RPMI7951 (cell line): Measurements from ENCODE around the gene MEIKIN. TPM values are rescaled to one million over a fixed set of nuclear protein-coding genes. Genes with fewer than 3 reads are reported as not detected.
"Not testable (repeated sequence)": the region's sequence is repeated elsewhere in the genome, so short reads cannot be mapped to it uniquely, and the experiment has no call there.

Experiments used
- DNase-seq: peaks from one replicate; pipeline ENCODE4 v3.0.0-alpha.2; 2012; ENCODE audit warnings: low read depth
- total RNA-seq: library from RNA; depleted of rRNA; stranded (reverse); fragments of >200 nt; shearing (Covaris generic); gene quantifications from 2 replicates; pipeline ENCODE4 v1.2.3, GENCODE V29; 2014

Gene MEIKIN
- total RNA-seq, 1 experiment from 2014 or later: not detected

DNA sequence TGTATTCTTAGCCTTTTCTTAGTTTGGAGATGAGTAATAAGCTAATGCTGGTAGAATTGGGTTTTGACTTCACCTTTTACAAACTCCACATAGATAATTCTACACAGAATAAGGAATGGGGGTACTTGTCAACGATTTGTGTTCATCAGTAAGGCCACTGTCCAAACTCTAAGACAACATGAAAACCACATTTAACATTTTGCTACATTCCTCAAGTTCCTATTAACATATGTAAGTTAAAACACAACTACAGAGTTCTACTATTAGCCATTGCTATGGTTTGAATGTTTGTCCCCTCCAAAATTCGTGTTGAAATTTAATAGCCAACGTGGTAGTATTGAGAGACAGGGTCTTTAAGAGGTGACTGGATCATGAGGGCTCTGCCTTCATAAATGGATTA lies 31.9 kb downstream of the MEIKIN start:
- no peak for DNase-seq

- no peak for DNase-seq
Observed at GRCh38 chr5:131906668-131907067, 38.8 kb downstream of the MEIKIN start.

DNA sequence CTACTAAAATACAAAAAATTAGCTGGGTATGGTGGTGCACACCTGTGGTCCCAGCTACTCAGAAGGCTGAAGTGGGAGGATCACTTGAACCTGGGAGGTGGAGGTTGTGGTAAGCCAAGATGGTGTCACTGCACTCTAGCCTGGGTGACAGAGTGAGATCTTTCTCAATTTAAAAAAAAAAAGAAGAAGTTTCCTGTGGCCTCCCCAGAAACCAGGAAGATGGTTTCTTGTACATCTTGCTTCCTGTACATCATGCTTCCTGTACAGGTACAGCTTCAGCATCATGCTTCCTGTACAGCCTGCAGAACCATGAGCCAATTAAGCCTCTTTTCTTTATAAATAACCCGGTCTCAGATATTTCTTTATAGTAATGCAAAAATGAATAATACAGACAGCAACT lies 43.2 kb downstream of the MEIKIN start:
- not testable (repeated sequence) for DNase-seq

DNA sequence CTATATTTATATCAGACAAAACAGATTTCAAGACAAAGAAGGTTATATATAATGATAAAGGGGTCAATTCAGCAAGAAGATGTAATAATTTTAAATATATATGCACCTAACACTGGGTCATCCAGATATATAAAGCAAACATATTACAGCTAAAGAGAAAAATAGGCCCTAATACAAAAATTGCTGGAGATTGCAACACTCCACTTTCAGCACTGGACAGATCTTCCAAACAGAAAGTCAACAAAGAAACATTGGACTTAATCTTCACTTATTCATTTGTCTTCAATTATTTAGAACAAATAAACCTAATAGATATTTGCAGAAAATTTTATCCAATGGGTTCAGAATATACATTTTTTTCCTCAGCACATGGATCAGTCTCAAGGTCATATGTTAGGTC lies 45.8 kb downstream of the MEIKIN start:
- DNase-seq: no peak

DNA sequence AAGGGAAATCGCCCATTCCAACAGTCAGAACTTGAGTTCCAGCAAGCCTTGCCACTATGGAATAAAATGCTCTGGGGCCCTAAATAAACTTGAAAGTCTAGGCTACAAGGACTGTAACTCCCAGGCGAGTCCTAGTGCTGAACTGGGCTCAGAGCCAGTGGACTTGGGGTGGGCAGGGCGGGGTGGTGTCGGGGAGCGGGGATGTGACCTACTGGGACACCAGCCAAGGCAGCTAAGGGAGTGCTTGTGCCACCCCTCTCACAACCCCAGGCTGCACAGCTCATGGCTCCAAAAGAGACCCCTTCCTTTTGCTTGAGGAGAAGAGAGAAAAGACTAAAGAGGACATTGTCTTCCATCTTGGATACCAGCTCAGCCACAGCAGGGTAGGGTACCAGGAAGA lies 61.5 kb downstream of the MEIKIN start:
- DNase-seq: no peak

GRCh38 chr5:131879705-131880104 lies 65.8 kb downstream of the MEIKIN start:
- no peak for DNase-seq

DNA sequence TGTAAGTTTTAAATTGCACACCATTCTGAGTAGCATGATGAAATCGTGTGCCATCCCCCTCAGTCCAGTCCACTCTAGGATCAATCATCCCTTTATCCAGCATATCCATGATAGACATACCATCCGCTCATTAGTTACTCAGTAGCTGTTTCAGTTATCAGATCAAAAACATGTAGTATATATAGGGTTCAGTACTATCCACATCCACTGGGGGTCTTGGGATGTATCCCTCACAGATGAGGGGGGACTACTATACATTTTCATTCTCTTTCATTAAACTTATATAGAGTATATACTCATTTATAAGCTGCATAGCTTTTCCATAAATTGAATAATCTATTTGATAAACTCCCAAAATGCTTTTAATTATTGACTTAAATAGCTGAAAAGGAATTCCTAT lies 67.6 kb downstream of the MEIKIN start:
- DNase-seq: no peak

DNA sequence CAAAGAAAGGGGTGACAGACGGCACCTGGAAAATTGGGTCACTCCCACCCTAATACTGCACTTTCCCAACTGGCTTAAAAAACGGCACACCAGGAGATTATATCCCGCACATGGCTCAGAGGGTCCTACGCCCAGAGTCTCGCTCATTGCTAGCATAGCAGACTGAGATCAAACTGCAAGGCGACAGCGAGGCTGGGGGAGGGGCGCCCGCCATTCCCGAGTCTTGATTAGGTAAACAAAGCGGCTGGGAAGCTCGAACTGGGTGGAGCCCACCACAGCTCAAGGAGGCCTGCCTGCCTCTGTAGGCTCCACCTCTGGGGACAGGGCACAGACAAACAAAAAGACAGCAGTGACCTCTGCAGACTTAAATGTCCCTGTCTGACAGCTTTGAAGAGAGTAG lies 74.2 kb downstream of the MEIKIN start:
- DNase-seq: not testable (repeated sequence)

- no peak for DNase-seq
Observed at GRCh38 chr5:131867524-131867923, 77.9 kb downstream of the MEIKIN start.

- DNase-seq: no peak
Observed at GRCh38 chr5:131863700-131864099, 81.8 kb downstream of the MEIKIN start.

DNA sequence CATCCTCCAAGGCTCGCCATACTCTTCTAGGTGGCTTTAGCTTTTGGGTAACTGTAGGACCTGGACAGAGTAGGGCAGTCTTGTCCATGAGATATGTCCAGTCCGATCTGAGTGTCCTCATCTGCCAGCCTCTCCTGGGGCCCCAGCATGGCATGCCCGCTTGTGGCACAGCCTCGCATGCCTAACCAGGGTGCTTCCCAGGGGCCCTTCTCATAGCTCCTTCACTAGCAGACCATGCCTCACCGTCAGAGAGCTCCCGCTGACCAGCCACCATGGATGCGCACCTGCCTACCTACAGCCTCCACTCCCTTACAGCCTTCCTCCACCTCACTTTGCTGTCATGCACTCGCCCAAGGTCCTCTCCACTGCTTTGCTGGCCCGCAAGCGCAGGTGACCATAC lies 88.1 kb downstream of the MEIKIN start:
- DNase-seq: no peak

DNA sequence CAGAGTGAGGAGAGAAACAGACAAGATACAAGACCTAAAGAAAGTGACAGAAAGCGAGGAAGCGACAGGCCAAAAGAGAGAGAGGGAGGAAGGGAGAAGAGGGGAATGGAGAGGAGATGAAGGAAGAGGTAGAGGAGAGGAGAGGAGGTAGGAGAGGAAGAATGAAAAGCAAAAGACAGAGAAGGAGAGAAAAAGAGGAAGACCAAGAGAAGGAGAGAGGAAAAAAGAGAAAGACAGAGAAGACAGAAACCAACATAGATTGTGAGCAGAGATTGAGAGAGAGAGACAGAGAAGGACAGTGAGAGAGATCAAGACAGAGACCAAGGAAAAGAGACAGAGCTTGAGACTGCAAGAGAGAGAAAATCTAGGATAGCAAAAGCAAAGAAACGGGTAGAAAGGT lies 90.0 kb downstream of the MEIKIN start:
- DNase-seq: no peak

GRCh38 chr5:131854134-131854533 lies 91.3 kb downstream of the MEIKIN start:
- peak; percentile 8 for DNase-seq

- no peak for DNase-seq
Observed at GRCh38 chr5:131848662-131849061, 96.8 kb downstream of the MEIKIN start.

DNA sequence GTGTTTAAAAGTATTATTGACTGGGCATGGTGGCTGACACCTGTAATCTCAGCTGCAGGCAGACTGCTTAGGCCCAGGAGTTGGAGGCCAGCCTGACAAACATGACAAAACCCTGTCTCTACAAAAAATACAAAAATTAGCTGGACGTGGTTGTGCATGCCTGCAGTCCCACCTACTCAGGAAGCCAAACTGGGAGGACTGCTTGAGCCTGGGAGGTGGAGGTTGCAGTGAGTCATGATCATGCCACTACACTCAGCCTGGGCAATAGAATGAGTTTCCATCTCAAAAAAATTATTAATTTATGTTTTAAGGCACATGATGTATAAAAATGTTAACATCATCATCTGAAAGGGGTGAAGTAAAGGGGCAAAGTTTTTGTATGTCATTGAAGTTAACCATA lies 98.9 kb downstream of the MEIKIN start:
- no peak for DNase-seq

DNA sequence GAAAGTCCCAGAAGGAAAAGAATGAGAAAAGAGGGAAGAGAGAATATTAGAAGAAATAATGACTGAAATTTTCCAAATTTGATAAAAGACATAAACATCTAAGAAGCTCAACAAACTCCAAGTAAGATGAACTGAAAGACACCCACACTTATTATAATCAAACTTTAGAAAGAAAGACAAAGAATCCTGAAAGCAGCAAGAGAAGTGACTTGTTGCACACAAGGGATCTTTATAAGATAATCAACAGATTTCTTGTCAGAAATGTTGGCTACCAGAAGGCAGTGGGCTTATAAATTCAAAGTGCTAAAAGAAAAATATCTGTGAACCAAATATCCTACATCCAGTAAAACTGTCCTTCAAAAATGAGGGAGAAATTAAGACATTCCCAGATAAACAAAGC lies 99.6 kb downstream of the MEIKIN start:
- no peak for DNase-seq

GRCh38 chr5:131842971-131843370 lies 102.5 kb downstream of the MEIKIN start:
- DNase-seq: not testable (repeated sequence)

DNA sequence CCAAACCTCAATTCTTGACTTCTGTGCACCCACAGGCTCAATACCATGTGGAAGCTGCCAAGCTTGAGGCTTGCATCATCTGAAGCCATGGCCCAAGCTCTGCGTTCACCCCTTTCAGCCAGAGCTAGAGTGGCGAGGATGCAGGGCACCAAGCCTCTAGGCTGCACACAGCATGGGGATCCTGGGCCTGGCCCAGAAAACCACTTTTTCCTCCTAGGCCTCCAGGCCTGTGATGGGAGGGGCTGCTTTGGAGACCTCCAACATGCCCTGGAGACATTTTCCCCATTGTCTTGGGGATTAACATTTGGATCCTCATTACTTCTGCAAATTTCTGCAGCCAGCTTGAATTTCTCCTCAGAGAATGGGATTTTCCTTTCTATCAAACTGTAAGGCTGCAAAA lies 112.8 kb downstream of the MEIKIN start:
- DNase-seq: not testable (repeated sequence)

DNA sequence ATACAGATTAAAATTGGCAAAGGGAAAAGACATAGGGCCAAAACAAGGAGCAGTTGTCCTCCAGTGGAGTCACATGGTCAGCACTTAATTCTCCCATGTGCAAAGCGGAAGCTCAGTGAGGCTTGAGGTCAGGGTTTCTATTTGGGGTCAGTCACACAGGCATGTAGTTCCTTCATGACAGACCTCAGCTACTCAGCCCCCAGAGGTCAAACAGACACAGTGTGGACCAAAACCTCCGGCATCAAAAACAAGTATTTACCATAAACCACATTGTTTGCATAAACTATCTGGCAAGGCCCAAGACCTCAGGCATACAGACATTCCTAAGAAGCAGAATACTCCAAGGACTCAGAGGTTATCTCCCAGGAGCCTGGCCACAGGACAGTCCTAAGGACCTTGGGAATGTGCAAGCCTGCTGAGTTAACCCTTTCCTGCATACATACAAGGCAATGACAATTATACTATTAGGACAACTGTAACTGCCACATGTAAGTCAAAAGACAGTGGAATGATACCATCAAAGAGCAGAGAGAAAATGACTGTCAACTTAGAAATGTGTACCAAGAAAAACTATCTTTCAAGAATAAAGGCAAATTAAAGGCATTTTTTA lies 120.0 kb downstream of the MEIKIN start:
- peak; percentile 16 for DNase-seq

DNA sequence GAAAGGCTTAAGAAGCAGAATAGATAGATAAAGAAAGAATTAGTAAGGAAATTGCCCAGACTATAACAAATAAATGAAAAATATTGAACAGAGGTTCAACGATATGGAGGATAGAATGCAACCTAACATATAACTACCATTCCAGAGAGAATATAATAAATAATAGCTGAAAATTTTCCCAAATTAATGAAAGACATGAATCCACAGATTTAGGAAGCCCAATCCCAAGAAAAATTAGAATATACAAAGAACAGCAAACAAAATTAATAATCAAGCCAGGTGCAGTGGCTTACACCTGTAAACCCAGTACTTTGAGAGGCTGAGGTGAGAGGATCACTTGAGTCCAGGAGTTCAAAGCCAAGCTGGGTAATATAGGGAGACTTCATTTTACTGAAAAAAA lies 120.8 kb downstream of the MEIKIN start:
- DNase-seq: no peak

GRCh38 chr5:131821221-131821620 lies 124.2 kb downstream of the MEIKIN start:
- peak; percentile 23 for DNase-seq

- DNase-seq: no peak
Observed at GRCh38 chr5:131818001-131818724, 127.3 kb downstream of the MEIKIN start.

- peak; percentile 86 for DNase-seq
Observed at GRCh38 chr5:131814990-131815389, 130.5 kb downstream of the MEIKIN start.
